NCI-H2196 (cell line): ENCODE results near the gene EFNA5.

Experiments used
- DNase-seq: peaks from one replicate; lab custom pipeline; 2025; ENCODE audit not compliant: unreplicated experiment; lab: John Stamatoyannopoulos, UW

The EFNA5 gene

GRCh38 chr5:107341376-107342084 is 329.2 kb downstream of the EFNA5 start:
- DNase-seq = no peak

- no peak for DNase-seq
Measured at GRCh38 chr5:107340631-107341030, 330.1 kb downstream of the EFNA5 start.

GRCh38 chr5:107338335-107338734 is 332.4 kb downstream of the EFNA5 start:
- DNase-seq = no peak

DNA sequence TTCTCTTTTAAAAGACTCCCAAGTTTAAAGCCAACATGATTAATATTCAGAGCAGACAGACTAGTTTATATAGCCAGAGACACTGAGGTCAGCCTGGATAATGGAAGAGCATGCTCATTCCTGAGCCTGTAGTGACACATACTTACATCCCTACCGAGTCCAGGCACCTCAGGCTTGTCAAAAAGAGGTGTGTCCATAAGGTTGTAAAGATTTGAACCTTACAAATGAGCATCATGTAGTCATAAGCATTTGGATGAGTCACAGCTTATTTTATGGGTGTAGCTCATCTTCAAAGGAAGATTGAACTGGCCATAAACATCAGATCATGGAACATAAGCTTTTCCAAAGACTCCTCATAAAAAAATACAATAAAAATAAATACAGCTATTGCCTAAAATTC is 333.5 kb downstream of the EFNA5 start:
- DNase-seq = no peak

DNA sequence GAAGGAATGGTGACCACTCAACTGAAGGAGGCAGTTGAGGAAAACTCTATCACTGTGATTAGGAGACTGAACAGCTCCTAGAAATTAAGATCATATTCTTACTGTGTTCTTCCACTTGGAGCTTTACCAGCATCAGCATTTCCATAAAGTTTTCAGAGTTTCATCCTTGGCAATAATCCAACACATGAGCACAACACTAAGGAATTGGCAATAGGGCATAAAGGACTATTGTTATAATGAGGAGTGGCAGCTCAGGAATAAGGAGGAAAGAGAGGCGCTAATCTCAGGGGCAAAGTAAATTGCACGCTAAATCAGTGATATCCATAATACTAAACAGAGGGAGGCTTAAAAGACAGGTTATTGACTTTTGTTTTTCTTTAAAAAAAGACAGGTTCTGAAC is 338.9 kb downstream of the EFNA5 start:
- no peak for DNase-seq

- DNase-seq = no peak
Measured at GRCh38 chr5:107331312-107331711, 339.4 kb downstream of the EFNA5 start.

DNA sequence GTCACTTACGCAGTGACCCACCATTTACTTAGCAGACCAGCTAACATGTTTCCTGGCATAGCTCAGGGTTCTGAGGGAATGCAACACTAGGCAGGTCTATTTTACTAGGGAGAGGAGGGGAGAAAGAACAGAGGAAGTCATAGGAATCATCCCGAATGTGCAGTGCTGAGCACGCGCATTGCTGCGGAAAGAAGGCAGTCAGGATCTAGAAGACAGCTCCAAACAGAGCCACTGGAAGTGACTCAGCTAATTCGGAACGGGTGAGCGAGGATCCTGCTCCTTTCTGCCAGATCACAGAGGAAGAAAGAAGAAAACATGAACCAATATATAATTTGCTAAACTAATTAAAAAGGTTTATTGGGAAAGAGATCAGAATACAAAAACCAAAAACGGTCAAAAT is 339.8 kb downstream of the EFNA5 start:
- DNase-seq = no peak

- no peak for DNase-seq
Measured at GRCh38 chr5:107329850-107330249, 340.9 kb downstream of the EFNA5 start.
